HEK293 (cell line): Measurements from ENCODE around the gene ARF4.

Experiments
- CTCF ChIA-PET: fragments of 350-600 bp; formaldehyde crosslinking; extraction: SDS; loops from one replicate; lab custom pipeline; 2021; ENCODE audit warnings: antibody characterized with exemption; lab: Yijun Ruan, JAX
- POLR2A ChIA-PET: fragments of 300-600 bp; formaldehyde crosslinking; extraction: SDS; loops from one replicate; lab custom pipeline; 2020; ENCODE audit warnings: antibody characterized with exemption, inconsistent platforms; lab: Yijun Ruan, JAX
- H3K27ac ChIP-seq: fragments of 200-500 bp; sonication (Bioruptor generic); 2 replicates; pipeline ENCODE4 v1.5.1; 2014; ENCODE audit warnings: low read depth, low read length, control low read depth, inconsistent platforms; ENCODE audit errors: extremely low read depth
- H3K36me3 ChIP-seq, 2 experiments: fragments of 200-500 bp in 1 of 2; sonication (Bioruptor generic) in 1 of 2; 1 replicate in 1 of 2; 2 replicates in 1 of 2; pipeline ENCODE4 v1.5.1; 2014 to 2017; ENCODE audit warnings: inconsistent platforms in 2 of 2, low read length in 2 of 2; ENCODE audit not compliant: control insufficient read depth in 2 of 2, insufficient read depth in 1 of 2
- H3K4me1 ChIP-seq: fragments of 200-500 bp; sonication (Bioruptor generic); 2 replicates; pipeline ENCODE4 v1.5.1; 2014; ENCODE audit warnings: mild to moderate bottlenecking, low read length, inconsistent platforms; ENCODE audit not compliant: control insufficient read depth, insufficient read depth
- H3K4me3 ChIP-seq: 2 replicates; pipeline ENCODE4 v1.5.1; 2011; ENCODE audit warnings: low read depth, mild to moderate bottlenecking, control low read depth, low read length, moderate library complexity
- H3K9me3 ChIP-seq: fragments of 200-500 bp; sonication (Bioruptor generic); 2 replicates; pipeline ENCODE4 v1.5.1; 2014; ENCODE audit warnings: low read depth, low read length, inconsistent platforms; ENCODE audit not compliant: control insufficient read depth, insufficient read depth
- GLI2 ChIP-seq: fragments of 450-650 bp; formaldehyde crosslinking; IDR thresholded peaks from 2 replicates; pipeline ENCODE4; 2017; ENCODE audit warnings: missing biosample characterization, missing genetic modification characterization, low read depth, borderline replicate concordance
- GLIS1 ChIP-seq: fragments of 450-650 bp; formaldehyde crosslinking; IDR thresholded peaks from 2 replicates; pipeline ENCODE4 v1.5.1; 2016; ENCODE audit warnings: missing biosample characterization, missing genetic modification characterization
- IKZF3 ChIP-seq: fragments of 450-650 bp; IDR thresholded peaks from 2 replicates; pipeline ENCODE4 v1.5.0; 2018; ENCODE audit warnings: missing biosample characterization, mild to moderate bottlenecking, missing genetic modification characterization, moderate library complexity
- PRDM6 ChIP-seq: fragments of 450-650 bp; formaldehyde crosslinking; IDR thresholded peaks from 2 replicates; pipeline ENCODE4 v1.5.1; 2017; ENCODE audit warnings: missing biosample characterization, missing genetic modification characterization
- REST ChIP-seq: fragments of 450-650 bp; formaldehyde crosslinking; IDR thresholded peaks from 2 replicates; pipeline ENCODE4 v1.5.1; 2016; ENCODE audit warnings: missing biosample characterization, missing genetic modification characterization
- SP2 ChIP-seq: fragments of 450-650 bp; formaldehyde crosslinking; IDR thresholded peaks from 2 replicates; pipeline ENCODE4 v1.5.1; 2016; ENCODE audit warnings: missing biosample characterization, missing genetic modification characterization
- ZBTB17 ChIP-seq: fragments of 450-650 bp; formaldehyde crosslinking; IDR thresholded peaks from 2 replicates; pipeline ENCODE4 v1.5.1; 2016; ENCODE audit warnings: missing biosample characterization, missing genetic modification characterization
- ZBTB48 ChIP-seq: fragments of 450-650 bp; formaldehyde crosslinking; IDR thresholded peaks from 2 replicates; pipeline ENCODE4 v1.5.1; 2016; ENCODE audit warnings: missing biosample characterization, missing genetic modification characterization
- ZBTB6 ChIP-seq: fragments of 450-650 bp; formaldehyde crosslinking; IDR thresholded peaks from 2 replicates; pipeline ENCODE4 v1.5.1; 2017; ENCODE audit warnings: missing biosample characterization, missing genetic modification characterization
- ZNF19 ChIP-seq: fragments of 450-650 bp; formaldehyde crosslinking; IDR thresholded peaks from 2 replicates; pipeline ENCODE4; 2016; ENCODE audit warnings: missing biosample characterization, missing genetic modification characterization, low read depth
- ZNF2 ChIP-seq: fragments of 450-650 bp; formaldehyde crosslinking; IDR thresholded peaks from 2 replicates; pipeline ENCODE4 v1.5.1; 2016; ENCODE audit warnings: missing biosample characterization, missing genetic modification characterization
- ZNF202 ChIP-seq: fragments of 450-650 bp; formaldehyde crosslinking; IDR thresholded peaks from 2 replicates; pipeline ENCODE4 v1.5.1; 2016; ENCODE audit warnings: missing biosample characterization, missing genetic modification characterization, borderline replicate concordance
- ZNF280C ChIP-seq: fragments of 450-650 bp; formaldehyde crosslinking; IDR thresholded peaks from 2 replicates; pipeline ENCODE4 v1.5.1; 2016; ENCODE audit warnings: missing biosample characterization, missing genetic modification characterization
- ZNF311 ChIP-seq: fragments of 450-650 bp; formaldehyde crosslinking; IDR thresholded peaks from 2 replicates; pipeline ENCODE4 v1.5.1; 2017; ENCODE audit warnings: missing biosample characterization, missing genetic modification characterization, borderline replicate concordance
- ZNF341 ChIP-seq: fragments of 450-650 bp; formaldehyde crosslinking; IDR thresholded peaks from 2 replicates; pipeline ENCODE4; 2016; ENCODE audit warnings: low read depth, missing biosample characterization, missing genetic modification characterization
- ZNF398 ChIP-seq: fragments of 450-650 bp; formaldehyde crosslinking; IDR thresholded peaks from 2 replicates; pipeline ENCODE4 v1.5.1; 2017; ENCODE audit warnings: missing biosample characterization, missing genetic modification characterization
- ZNF501 ChIP-seq: fragments of 450-650 bp; formaldehyde crosslinking; IDR thresholded peaks from 2 replicates; pipeline ENCODE4 v1.5.1; 2016; ENCODE audit warnings: missing biosample characterization, missing genetic modification characterization
- ZNF513 ChIP-seq: fragments of 450-650 bp; IDR thresholded peaks from 2 replicates; pipeline ENCODE4 v1.5.1; 2018; ENCODE audit warnings: missing biosample characterization, missing genetic modification characterization
- ZNF600 ChIP-seq: fragments of 450-650 bp; formaldehyde crosslinking; IDR thresholded peaks from 2 replicates; pipeline ENCODE4 v1.5.1; 2016; ENCODE audit warnings: missing biosample characterization, missing genetic modification characterization
- ZNF623 ChIP-seq: fragments of 450-650 bp; formaldehyde crosslinking; IDR thresholded peaks from 2 replicates; pipeline ENCODE4 v1.5.1; 2016; ENCODE audit warnings: missing biosample characterization, missing genetic modification characterization
- ZNF785 ChIP-seq: fragments of 450-650 bp; formaldehyde crosslinking; IDR thresholded peaks from 2 replicates; pipeline ENCODE4 v1.5.1; 2016; ENCODE audit warnings: missing biosample characterization, missing genetic modification characterization

Gene ARF4

GRCh38 chr3:57596495-57597126 is 533 bp downstream of the ARF4 start (continued):
- TF ChIP-seq REST, result peak; percentile 60; the same call in 1 of the 2 replicates
- 0 out of 2 replicates have a peak, but pooled peaks have one; percentile 30 for TF ChIP-seq ZBTB6 (tag by site-specific recombination)
- no peak for TF ChIP-seq ZNF513 (tag by site-specific recombination)
- peak; percentile 79 for TF ChIP-seq ZBTB17
- TF ChIP-seq ZNF600 (tag by site-specific recombination), result peak; percentile 83
- 0 out of 2 replicates have a peak, but pooled peaks have one; percentile 22 for TF ChIP-seq ZBTB48 (tag by site-specific recombination)
- TF ChIP-seq ZNF202, result no peak
- TF ChIP-seq ZNF341, result peak; percentile 43; the same call in 1 of the 2 replicates
- TF ChIP-seq ZNF398 (tag by site-specific recombination), result peak; percentile 33; the same call in 1 of the 2 replicates
- TF ChIP-seq ZNF785 (tag by site-specific recombination), result no peak
- peak; percentile 61 for TF ChIP-seq SP2
- peak; percentile 54; the same call in 1 of the 2 replicates for TF ChIP-seq ZNF501 (tag by site-specific recombination)
- peak; percentile 66 for TF ChIP-seq IKZF3 (tag by site-specific recombination)
- TF ChIP-seq ZNF311 (tag by site-specific recombination), result no peak
- TF ChIP-seq ZNF2 (tag by site-specific recombination), result 0 out of 2 replicates have a peak, but pooled peaks have one; percentile 42
- peak; percentile 85 for TF ChIP-seq GLIS1
- TF ChIP-seq GLI2, result no peak

- Histone ChIP-seq H3K27ac (no peak overlapping the region), H3K9me3 (no peaks in the 10 kb centered on the region), H3K4me1 (no peaks in the 10 kb centered on the region), H3K4me3 (peak overlapping the region; percentile 86), H3K36me3 (peaks cover 0 to 5% of the 10 kb centered on the region in 2 experiments; a peak in 2 of 3 replicates)
- TF ChIP-seq PRDM6 (tag by site-specific recombination), result peak; percentile 47; the same call in 1 of the 2 replicates
- no peak for TF ChIP-seq ZNF280C
- TF ChIP-seq ZNF623 (tag by site-specific recombination), result no peak
- no peak for TF ChIP-seq ZNF19 (tag by site-specific recombination)
- ChIA-PET POLR2A (interaction anchor here (1.0 kb wide), 1 partner anchor 38 kb away, joined by 5 read pairs; the partner anchor contains the start of gene PDE12), CTCF (interaction anchor here (0.8 to 1.4 kb wide), 2 partner anchors 234 to 424 kb away, joined by 3 to 4 read pairs; no protein-coding TSS in a partner anchor)
These were observed 2.6 kb downstream of the ARF4 start for GRCh38 chr3:57594576-57594975.
